Measurements from ENCODE around the gene ARHGAP12.

- TF ChIP-seq, protein P1, sequence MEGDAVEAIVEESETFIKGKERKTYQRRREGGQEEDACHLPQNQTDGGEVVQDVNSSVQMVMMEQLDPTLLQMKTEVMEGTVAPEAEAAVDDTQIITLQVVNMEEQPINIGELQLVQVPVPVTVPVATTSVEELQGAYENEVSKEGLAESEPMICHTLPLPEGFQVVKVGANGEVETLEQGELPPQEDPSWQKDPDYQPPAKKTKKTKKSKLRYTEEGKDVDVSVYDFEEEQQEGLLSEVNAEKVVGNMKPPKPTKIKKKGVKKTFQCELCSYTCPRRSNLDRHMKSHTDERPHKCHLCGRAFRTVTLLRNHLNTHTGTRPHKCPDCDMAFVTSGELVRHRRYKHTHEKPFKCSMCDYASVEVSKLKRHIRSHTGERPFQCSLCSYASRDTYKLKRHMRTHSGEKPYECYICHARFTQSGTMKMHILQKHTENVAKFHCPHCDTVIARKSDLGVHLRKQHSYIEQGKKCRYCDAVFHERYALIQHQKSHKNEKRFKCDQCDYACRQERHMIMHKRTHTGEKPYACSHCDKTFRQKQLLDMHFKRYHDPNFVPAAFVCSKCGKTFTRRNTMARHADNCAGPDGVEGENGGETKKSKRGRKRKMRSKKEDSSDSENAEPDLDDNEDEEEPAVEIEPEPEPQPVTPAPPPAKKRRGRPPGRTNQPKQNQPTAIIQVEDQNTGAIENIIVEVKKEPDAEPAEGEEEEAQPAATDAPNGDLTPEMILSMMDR (IDR thresholded peaks at IDR 0.05; ENCODE audit: insufficient read depth, low read length) = no peak
- TF ChIP-seq POLR2AphosphoS5 (IDR thresholded peaks at IDR 0.05; ENCODE audit: low read depth) (no peak), REST (IDR thresholded peaks at IDR 0.05; ENCODE audit: insufficient replicate concordance, low read depth) (no peak), GABPA (IDR thresholded peaks at IDR 0.05; ENCODE audit: low read depth) (no peak), SPI1 (IDR thresholded peaks at IDR 0.05; ENCODE audit: borderline replicate concordance, low read depth) (no peak)
Measured at GRCh38 chr10:31759799-31760626, 168.6 kb downstream of the ARHGAP12 start.
